Measurements from ENCODE around the gene SYT17.

DNA sequence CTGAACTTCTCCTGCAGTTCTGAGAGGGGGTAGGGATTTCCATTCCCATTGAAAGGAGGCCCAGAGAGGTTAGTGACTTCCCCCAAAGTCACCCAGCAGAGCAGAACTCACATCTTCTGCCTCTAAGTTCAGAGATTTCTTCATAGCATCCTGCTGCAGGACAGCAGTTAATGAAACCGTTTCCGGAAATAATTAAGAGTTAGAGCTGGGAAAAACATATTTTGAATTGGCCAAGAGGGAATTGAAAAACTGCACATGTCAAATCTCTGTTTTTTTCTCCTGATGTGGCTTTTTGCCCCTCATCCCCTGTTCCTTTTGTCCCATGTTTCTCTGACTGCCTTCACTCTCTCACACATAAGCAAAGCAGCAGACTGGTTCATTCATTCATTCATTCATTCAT lies 27.6 kb upstream of the SYT17 start:
- TF ChIP-seq, protein P1, sequence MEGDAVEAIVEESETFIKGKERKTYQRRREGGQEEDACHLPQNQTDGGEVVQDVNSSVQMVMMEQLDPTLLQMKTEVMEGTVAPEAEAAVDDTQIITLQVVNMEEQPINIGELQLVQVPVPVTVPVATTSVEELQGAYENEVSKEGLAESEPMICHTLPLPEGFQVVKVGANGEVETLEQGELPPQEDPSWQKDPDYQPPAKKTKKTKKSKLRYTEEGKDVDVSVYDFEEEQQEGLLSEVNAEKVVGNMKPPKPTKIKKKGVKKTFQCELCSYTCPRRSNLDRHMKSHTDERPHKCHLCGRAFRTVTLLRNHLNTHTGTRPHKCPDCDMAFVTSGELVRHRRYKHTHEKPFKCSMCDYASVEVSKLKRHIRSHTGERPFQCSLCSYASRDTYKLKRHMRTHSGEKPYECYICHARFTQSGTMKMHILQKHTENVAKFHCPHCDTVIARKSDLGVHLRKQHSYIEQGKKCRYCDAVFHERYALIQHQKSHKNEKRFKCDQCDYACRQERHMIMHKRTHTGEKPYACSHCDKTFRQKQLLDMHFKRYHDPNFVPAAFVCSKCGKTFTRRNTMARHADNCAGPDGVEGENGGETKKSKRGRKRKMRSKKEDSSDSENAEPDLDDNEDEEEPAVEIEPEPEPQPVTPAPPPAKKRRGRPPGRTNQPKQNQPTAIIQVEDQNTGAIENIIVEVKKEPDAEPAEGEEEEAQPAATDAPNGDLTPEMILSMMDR (IDR thresholded peaks at IDR 0.05): no peak
- no peak for TF ChIP-seq POLR2A (IDR thresholded peaks at IDR 0.05)
